Esophagus squamous epithelium (tissue), 4 donors: Measurements from ENCODE around the gene GGA1.

Source experiments
- CTCF ChIP-seq, 6 experiments: fragments of 450-650 bp in 4 of 6; fragments of 200-600 bp in 2 of 6; sonication (generic) in 2 of 6; IDR thresholded peaks; one replicate each; pipeline ENCODE4 v1.5.1; 2016 to 2019; ENCODE audit warnings: antibody characterized with exemption in 6 of 6, mild to moderate bottlenecking in 4 of 6, moderate library complexity in 4 of 6
- POLR2A ChIP-seq, 4 donors: fragments of 450-650 bp; IDR thresholded peaks; one replicate each; pipeline ENCODE4 v1.6.1; 2017; ENCODE audit warnings: antibody characterized with exemption in 4 of 4, mild to moderate bottlenecking in 4 of 4, moderate library complexity in 3 of 4

GRCh38 chr22:37630839-37631435 is 22.3 kb downstream of the GGA1 start:
- TF ChIP-seq POLR2A (IDR thresholded peaks at IDR 0.05) (no peak), CTCF (IDR thresholded peaks at IDR 0.05) (no peak)
